K562 (cell line): Measurements from ENCODE around the gene ZNF124.

Experiments used
- ILK ChIP-seq: fragments of 450-650 bp; IDR thresholded peaks from 2 replicates; pipeline ENCODE4 v1.6.1; 2016; ENCODE audit warnings: missing genetic modification characterization, low read depth, mild to moderate bottlenecking, missing compliant biosample characterization, moderate library complexity, borderline replicate concordance
- NFYB ChIP-seq: IDR thresholded peaks from 2 replicates; pipeline ENCODE4 v1.6.1; 2011; ENCODE audit warnings: mild to moderate bottlenecking, moderate library complexity; ENCODE audit not compliant: insufficient read length; ENCODE audit errors: extremely low read depth
- PCBP1 ChIP-seq: fragments of 200-400 bp; formaldehyde crosslinking; IDR thresholded peaks from 2 replicates; pipeline ENCODE4 v1.6.1; 2018; ENCODE audit warnings: mild to moderate bottlenecking, low read depth, low read length; ENCODE audit not compliant: poor library complexity, severe bottlenecking
- RAD21 ChIP-seq, 2 experiments: fragments of 250-450 bp in 1 of 2; fragments of 450-650 bp in 1 of 2; sonication (Bioruptor Pico) in 1 of 2; formaldehyde crosslinking in 1 of 2; IDR thresholded peaks in 1 of 2; conservative IDR thresholded peaks in 1 of 2; 2 replicates each; pipeline versions ENCODE4 v1.4.0 to v1.8.0; 2020 to 2022; ENCODE audit warnings: mild to moderate bottlenecking in 2 of 2, moderate library complexity in 1 of 2
- ZNF263 ChIP-seq: sonication (generic); formaldehyde crosslinking; IDR thresholded peaks from 2 replicates; pipeline ENCODE4 v1.8.0; 2022; ENCODE audit warnings: mild to moderate bottlenecking, missing genetic modification reagents, borderline replicate concordance
- ZNF384 ChIP-seq: IDR thresholded peaks from 2 replicates; pipeline ENCODE4 v1.6.1; 2012; ENCODE audit warnings: low read depth, low read length, improper control_type of control experiment
- TF ChIP-seq, protein P1 (sequence below): fragments of 250-450 bp; sonication (Bioruptor Pico); IDR thresholded peaks from 2 replicates; pipeline ENCODE4 v1.5.1; 2021; ENCODE audit warnings: mild to moderate bottlenecking
- TF ChIP-seq, protein P2 (sequence below): fragments of 450-650 bp; IDR thresholded peaks from 2 replicates; pipeline ENCODE4 v1.6.1; 2016; ENCODE audit warnings: mild to moderate bottlenecking, moderate library complexity
- TF ChIP-seq, protein P3 (sequence below): sonication (generic); formaldehyde crosslinking; IDR thresholded peaks from 2 replicates; pipeline ENCODE4 v1.8.0; 2023; ENCODE audit warnings: mild to moderate bottlenecking, missing genetic modification reagents
- TF ChIP-seq, protein P4 (sequence below), 3 experiments: IDR thresholded peaks in 2 of 3; conservative IDR thresholded peaks in 1 of 3; 2 replicates each; pipeline ENCODE4 v1.5.1; 2011 to 2012; ENCODE audit warnings: low read length in 3 of 3, mild to moderate bottlenecking in 3 of 3, control low read depth in 2 of 3, improper control_type of control experiment in 1 of 3, inconsistent platforms in 1 of 3, low read depth in 1 of 3, mixed read lengths in 1 of 3, moderate library complexity in 1 of 3; ENCODE audit not compliant: insufficient read depth in 2 of 3

DNA sequence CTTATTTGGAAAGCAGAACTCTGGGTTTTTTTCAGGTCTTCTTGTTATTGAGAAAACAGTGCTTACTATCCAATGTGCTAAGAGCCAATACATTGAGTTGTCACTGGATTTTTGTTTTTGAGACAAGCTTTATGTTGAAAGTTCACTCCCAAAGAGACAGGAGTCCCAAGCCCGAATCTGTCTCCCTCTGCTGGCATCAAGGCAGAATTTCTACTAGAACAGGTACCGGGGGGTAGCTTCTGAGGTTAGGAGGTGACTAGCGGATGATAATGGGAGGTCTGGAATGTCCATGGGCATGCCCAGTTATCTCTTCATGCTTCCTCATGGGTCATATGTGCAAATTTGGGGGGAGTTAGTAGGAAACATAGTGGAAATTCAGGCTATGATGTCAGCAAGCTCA is 25.1 kb downstream of the ZNF124 start:
- TF ChIP-seq, protein P1, sequence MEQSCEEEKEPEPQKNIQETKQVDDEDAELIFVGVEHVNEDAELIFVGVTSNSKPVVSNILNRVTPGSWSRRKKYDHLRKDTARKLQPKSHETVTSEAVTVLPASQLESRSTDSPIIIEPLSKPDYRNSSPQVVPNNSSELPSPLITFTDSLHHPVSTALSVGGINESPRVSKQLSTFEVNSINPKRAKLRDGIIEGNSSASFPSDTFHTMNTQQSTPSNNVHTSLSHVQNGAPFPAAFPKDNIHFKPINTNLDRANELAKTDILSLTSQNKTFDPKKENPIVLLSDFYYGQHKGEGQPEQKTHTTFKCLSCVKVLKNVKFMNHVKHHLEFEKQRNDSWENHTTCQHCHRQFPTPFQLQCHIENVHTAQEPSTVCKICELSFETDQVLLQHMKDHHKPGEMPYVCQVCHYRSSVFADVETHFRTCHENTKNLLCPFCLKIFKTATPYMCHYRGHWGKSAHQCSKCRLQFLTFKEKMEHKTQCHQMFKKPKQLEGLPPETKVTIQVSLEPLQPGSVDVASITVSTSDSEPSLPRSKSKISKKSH, result no peak
- TF ChIP-seq ZNF263 (CRISPR knock-in tag) (no peak), NFYB (no peak), RAD21 (CRISPR knock-in tag; conservative IDR thresholded peaks at IDR 0.05 in 1 of 2, IDR thresholded peaks at IDR 0.05 in 1 of 2) (peak in 1 of 2 experiments; percentile 26; a peak in 1 of 4 replicates), PCBP1 (no peak), ZNF384 (no peak), ILK (tag) (no peak)
- TF ChIP-seq, protein P2, sequence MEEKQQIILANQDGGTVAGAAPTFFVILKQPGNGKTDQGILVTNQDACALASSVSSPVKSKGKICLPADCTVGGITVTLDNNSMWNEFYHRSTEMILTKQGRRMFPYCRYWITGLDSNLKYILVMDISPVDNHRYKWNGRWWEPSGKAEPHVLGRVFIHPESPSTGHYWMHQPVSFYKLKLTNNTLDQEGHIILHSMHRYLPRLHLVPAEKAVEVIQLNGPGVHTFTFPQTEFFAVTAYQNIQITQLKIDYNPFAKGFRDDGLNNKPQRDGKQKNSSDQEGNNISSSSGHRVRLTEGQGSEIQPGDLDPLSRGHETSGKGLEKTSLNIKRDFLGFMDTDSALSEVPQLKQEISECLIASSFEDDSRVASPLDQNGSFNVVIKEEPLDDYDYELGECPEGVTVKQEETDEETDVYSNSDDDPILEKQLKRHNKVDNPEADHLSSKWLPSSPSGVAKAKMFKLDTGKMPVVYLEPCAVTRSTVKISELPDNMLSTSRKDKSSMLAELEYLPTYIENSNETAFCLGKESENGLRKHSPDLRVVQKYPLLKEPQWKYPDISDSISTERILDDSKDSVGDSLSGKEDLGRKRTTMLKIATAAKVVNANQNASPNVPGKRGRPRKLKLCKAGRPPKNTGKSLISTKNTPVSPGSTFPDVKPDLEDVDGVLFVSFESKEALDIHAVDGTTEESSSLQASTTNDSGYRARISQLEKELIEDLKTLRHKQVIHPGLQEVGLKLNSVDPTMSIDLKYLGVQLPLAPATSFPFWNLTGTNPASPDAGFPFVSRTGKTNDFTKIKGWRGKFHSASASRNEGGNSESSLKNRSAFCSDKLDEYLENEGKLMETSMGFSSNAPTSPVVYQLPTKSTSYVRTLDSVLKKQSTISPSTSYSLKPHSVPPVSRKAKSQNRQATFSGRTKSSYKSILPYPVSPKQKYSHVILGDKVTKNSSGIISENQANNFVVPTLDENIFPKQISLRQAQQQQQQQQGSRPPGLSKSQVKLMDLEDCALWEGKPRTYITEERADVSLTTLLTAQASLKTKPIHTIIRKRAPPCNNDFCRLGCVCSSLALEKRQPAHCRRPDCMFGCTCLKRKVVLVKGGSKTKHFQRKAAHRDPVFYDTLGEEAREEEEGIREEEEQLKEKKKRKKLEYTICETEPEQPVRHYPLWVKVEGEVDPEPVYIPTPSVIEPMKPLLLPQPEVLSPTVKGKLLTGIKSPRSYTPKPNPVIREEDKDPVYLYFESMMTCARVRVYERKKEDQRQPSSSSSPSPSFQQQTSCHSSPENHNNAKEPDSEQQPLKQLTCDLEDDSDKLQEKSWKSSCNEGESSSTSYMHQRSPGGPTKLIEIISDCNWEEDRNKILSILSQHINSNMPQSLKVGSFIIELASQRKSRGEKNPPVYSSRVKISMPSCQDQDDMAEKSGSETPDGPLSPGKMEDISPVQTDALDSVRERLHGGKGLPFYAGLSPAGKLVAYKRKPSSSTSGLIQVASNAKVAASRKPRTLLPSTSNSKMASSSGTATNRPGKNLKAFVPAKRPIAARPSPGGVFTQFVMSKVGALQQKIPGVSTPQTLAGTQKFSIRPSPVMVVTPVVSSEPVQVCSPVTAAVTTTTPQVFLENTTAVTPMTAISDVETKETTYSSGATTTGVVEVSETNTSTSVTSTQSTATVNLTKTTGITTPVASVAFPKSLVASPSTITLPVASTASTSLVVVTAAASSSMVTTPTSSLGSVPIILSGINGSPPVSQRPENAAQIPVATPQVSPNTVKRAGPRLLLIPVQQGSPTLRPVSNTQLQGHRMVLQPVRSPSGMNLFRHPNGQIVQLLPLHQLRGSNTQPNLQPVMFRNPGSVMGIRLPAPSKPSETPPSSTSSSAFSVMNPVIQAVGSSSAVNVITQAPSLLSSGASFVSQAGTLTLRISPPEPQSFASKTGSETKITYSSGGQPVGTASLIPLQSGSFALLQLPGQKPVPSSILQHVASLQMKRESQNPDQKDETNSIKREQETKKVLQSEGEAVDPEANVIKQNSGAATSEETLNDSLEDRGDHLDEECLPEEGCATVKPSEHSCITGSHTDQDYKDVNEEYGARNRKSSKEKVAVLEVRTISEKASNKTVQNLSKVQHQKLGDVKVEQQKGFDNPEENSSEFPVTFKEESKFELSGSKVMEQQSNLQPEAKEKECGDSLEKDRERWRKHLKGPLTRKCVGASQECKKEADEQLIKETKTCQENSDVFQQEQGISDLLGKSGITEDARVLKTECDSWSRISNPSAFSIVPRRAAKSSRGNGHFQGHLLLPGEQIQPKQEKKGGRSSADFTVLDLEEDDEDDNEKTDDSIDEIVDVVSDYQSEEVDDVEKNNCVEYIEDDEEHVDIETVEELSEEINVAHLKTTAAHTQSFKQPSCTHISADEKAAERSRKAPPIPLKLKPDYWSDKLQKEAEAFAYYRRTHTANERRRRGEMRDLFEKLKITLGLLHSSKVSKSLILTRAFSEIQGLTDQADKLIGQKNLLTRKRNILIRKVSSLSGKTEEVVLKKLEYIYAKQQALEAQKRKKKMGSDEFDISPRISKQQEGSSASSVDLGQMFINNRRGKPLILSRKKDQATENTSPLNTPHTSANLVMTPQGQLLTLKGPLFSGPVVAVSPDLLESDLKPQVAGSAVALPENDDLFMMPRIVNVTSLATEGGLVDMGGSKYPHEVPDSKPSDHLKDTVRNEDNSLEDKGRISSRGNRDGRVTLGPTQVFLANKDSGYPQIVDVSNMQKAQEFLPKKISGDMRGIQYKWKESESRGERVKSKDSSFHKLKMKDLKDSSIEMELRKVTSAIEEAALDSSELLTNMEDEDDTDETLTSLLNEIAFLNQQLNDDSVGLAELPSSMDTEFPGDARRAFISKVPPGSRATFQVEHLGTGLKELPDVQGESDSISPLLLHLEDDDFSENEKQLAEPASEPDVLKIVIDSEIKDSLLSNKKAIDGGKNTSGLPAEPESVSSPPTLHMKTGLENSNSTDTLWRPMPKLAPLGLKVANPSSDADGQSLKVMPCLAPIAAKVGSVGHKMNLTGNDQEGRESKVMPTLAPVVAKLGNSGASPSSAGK, result no peak
- TF ChIP-seq, protein P3, sequence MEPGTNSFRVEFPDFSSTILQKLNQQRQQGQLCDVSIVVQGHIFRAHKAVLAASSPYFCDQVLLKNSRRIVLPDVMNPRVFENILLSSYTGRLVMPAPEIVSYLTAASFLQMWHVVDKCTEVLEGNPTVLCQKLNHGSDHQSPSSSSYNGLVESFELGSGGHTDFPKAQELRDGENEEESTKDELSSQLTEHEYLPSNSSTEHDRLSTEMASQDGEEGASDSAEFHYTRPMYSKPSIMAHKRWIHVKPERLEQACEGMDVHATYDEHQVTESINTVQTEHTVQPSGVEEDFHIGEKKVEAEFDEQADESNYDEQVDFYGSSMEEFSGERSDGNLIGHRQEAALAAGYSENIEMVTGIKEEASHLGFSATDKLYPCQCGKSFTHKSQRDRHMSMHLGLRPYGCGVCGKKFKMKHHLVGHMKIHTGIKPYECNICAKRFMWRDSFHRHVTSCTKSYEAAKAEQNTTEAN (CRISPR knock-in tag), result no peak
- TF ChIP-seq, protein P4, sequence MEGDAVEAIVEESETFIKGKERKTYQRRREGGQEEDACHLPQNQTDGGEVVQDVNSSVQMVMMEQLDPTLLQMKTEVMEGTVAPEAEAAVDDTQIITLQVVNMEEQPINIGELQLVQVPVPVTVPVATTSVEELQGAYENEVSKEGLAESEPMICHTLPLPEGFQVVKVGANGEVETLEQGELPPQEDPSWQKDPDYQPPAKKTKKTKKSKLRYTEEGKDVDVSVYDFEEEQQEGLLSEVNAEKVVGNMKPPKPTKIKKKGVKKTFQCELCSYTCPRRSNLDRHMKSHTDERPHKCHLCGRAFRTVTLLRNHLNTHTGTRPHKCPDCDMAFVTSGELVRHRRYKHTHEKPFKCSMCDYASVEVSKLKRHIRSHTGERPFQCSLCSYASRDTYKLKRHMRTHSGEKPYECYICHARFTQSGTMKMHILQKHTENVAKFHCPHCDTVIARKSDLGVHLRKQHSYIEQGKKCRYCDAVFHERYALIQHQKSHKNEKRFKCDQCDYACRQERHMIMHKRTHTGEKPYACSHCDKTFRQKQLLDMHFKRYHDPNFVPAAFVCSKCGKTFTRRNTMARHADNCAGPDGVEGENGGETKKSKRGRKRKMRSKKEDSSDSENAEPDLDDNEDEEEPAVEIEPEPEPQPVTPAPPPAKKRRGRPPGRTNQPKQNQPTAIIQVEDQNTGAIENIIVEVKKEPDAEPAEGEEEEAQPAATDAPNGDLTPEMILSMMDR (IDR thresholded peaks at IDR 0.05 in 2 of 3, conservative IDR thresholded peaks at IDR 0.05 in 1 of 3; ENCODE audit: insufficient read depth in 2 of 3, low read depth in 1 of 3, low read length in 3 of 3), result peak; percentile 24 to 39 (median 30); a peak in 5 of 6 replicates
